HepG2 (cell line): ENCODE data around the gene TMEM260. TPM values are rescaled to one million over a fixed set of nuclear protein-coding genes. Genes with fewer than 3 reads are reported as not detected.

Source experiments
- ATF2 ChIP-seq: sonication (generic); formaldehyde crosslinking; IDR thresholded peaks from 2 replicates; pipeline ENCODE4 v1.4.0; 2020; ENCODE audit warnings: missing genetic modification reagents
- CENPX ChIP-seq: sonication (generic); formaldehyde crosslinking; IDR thresholded peaks from 2 replicates; pipeline ENCODE4 v1.9.0; 2021; ENCODE audit warnings: mild to moderate bottlenecking, missing genetic modification reagents, moderate library complexity
- CTCF ChIP-seq: sonication (generic); formaldehyde crosslinking; IDR thresholded peaks from 2 replicates; pipeline ENCODE4 v1.5.0; 2020; ENCODE audit warnings: mild to moderate bottlenecking, missing genetic modification reagents, moderate library complexity
- ELK4 ChIP-seq: sonication (generic); formaldehyde crosslinking; IDR thresholded peaks from 2 replicates; pipeline ENCODE4 v1.9.0; 2021; ENCODE audit warnings: missing genetic modification reagents, borderline replicate concordance
- GABPB1 ChIP-seq: IDR thresholded peaks from 2 replicates; pipeline ENCODE4 v1.6.1; 2016; ENCODE audit warnings: mild to moderate bottlenecking, missing genetic modification reagents, moderate library complexity, missing compliant biosample characterization
- HDAC6 ChIP-seq: fragments of 200-600 bp; sonication (generic); IDR thresholded peaks from 2 replicates; pipeline ENCODE4 v1.7.0; 2017; ENCODE audit warnings: mild to moderate bottlenecking, antibody characterized with exemption, low read length, low read depth
- HNRNPH1 ChIP-seq: fragments of 200-400 bp; formaldehyde crosslinking; optimal IDR thresholded peaks from 2 replicates; pipeline ENCODE3; 2017; ENCODE audit warnings: mild to moderate bottlenecking, low read depth, low read length
- KLF6 ChIP-seq: IDR thresholded peaks from 2 replicates; pipeline ENCODE4 v1.8.0; 2016; ENCODE audit warnings: missing biosample characterization, missing genetic modification reagents
- MTF1 ChIP-seq: sonication (generic); formaldehyde crosslinking; IDR thresholded peaks from 2 replicates; pipeline ENCODE4 v1.5.0; 2020; ENCODE audit warnings: missing genetic modification reagents
- PATZ1 ChIP-seq: sonication (generic); formaldehyde crosslinking; IDR thresholded peaks from 2 replicates; pipeline ENCODE4 v1.4.0; 2020; ENCODE audit warnings: missing genetic modification reagents
- SALL1 ChIP-seq: sonication (generic); formaldehyde crosslinking; IDR thresholded peaks from 2 replicates; pipeline ENCODE4 v1.8.0; 2022; ENCODE audit warnings: mild to moderate bottlenecking, missing genetic modification reagents
- SMC3 ChIP-seq: IDR thresholded peaks from 2 replicates; pipeline ENCODE4 v1.6.1; 2011; ENCODE audit warnings: low read length, improper control_type of control experiment
- SRSF4 ChIP-seq: fragments of 200-400 bp; formaldehyde crosslinking; IDR thresholded peaks from one replicate; pipeline ENCODE4 v1.6.1; 2018; ENCODE audit warnings: mild to moderate bottlenecking, low read depth, low read length, moderate library complexity; ENCODE audit not compliant: poor library complexity, severe bottlenecking
- TAF1 ChIP-seq: sonication (generic); formaldehyde crosslinking; IDR thresholded peaks from 2 replicates; pipeline ENCODE4 v1.4.0; 2020; ENCODE audit warnings: missing genetic modification reagents
- TAF15 ChIP-seq: fragments of 200-400 bp; formaldehyde crosslinking; IDR thresholded peaks from one replicate; pipeline ENCODE4 v1.6.1; 2018; ENCODE audit warnings: mild to moderate bottlenecking, low read depth, low read length; ENCODE audit not compliant: poor library complexity, severe bottlenecking
- ZFP91 ChIP-seq: sonication (generic); formaldehyde crosslinking; IDR thresholded peaks from 2 replicates; pipeline ENCODE4 v1.9.0; 2022; ENCODE audit warnings: missing genetic modification reagents, mild to moderate bottlenecking, borderline replicate concordance
- ZNF331 ChIP-seq: sonication (generic); formaldehyde crosslinking; IDR thresholded peaks from 2 replicates; pipeline ENCODE4 v1.4.0; 2020; ENCODE audit warnings: missing genetic modification reagents
- ZNF501 ChIP-seq: sonication (generic); formaldehyde crosslinking; IDR thresholded peaks from 2 replicates; pipeline ENCODE4 v1.5.1; 2020; ENCODE audit warnings: mild to moderate bottlenecking, moderate library complexity, missing genetic modification reagents
- ZNF562 ChIP-seq: sonication (generic); formaldehyde crosslinking; IDR thresholded peaks from 2 replicates; pipeline ENCODE4 v1.8.0; 2022; ENCODE audit warnings: missing genetic modification reagents, borderline replicate concordance
- ZNF878 ChIP-seq: sonication (generic); formaldehyde crosslinking; IDR thresholded peaks from 2 replicates; pipeline ENCODE4 v1.8.1; 2023; ENCODE audit warnings: mild to moderate bottlenecking, missing genetic modification reagents, moderate library complexity
- ZNF883 ChIP-seq: sonication (generic); formaldehyde crosslinking; IDR thresholded peaks from 2 replicates; pipeline ENCODE4 v1.5.1; 2020; ENCODE audit warnings: mild to moderate bottlenecking, missing genetic modification reagents; ENCODE audit errors: not compliant biosample characterization
- polyA plus RNA-seq, 8 experiments: library from polyadenylated mRNA; depleted of rRNA in 3 of 8; stranded (reverse) in 7 of 8; unstranded in 1 of 8; fragments of >200 nt; fragmentation: Illumina TruSeq in 4 of 8; extraction: Trizol in 4 of 8; gene quantifications; 2 replicates each; pipeline versions ENCODE4 v1.2.1 to v1.2.3, GENCODE V29; 2011 to 2016; ENCODE audit warnings: low read depth in 4 of 8, missing spikeins in 1 of 8, mixed read lengths in 1 of 8; ENCODE audit not compliant: insufficient read depth in 1 of 8
- total RNA-seq, 5 experiments: library from RNA; depleted of rRNA; stranded (reverse); fragments of >200 nt; fragmentation: Illumina TruSeq; extraction: Trizol; gene quantifications; 2 replicates each; pipeline ENCODE4 v1.2.3, GENCODE V29; 2016; ENCODE audit warnings: low read depth in 1 of 5

The TMEM260 gene
- total and polyA plus RNA-seq, 2 of the 13 experiments (the other 11 are each of a cell fraction or from before 2014, with no cell fraction given): 7.7 to 9.3 TPM

GRCh38 chr14:56579345-56580220 lies at the start of gene TMEM260 (continued):
- TF ChIP-seq HDAC6 (no peak), CTCF (CRISPR knock-in tag) (peak; percentile 81), ATF2 (peak; percentile 33; the same call in 1 of the 2 replicates), MTF1 (CRISPR knock-in tag) (no peak), CENPX (CRISPR knock-in tag) (no peak), ELK4 (CRISPR knock-in tag) (no peak), ZNF331 (CRISPR knock-in tag) (peak; percentile 40; the same call in 1 of the 2 replicates), ZNF883 (peak; percentile 93), TAF1 (CRISPR knock-in tag) (peak; percentile 93), ZFP91 (CRISPR knock-in tag) (peak; percentile 88; the same call in 1 of the 2 replicates), ZNF501 (peak; percentile 64), TAF15 (no peak), SRSF4 (no peak), ZNF562 (no peak), ZNF878 (no peak), SALL1 (CRISPR knock-in tag) (peak; percentile 68), PATZ1 (CRISPR knock-in tag) (peak; percentile 14; the same call in 1 of the 2 replicates), GABPB1 (CRISPR knock-in tag) (peak; percentile 92), SMC3 (no peak), KLF6 (peak; percentile 63; the same call in 1 of the 2 replicates), HNRNPH1 (no peak)
